HG02678 (cell line): ENCODE data around the gene SETD3.

Experiments used
- ATAC-seq: cut with Tn5 transposase; IDR thresholded peaks from one replicate; pipeline ENCODE4 v1.9.1; 2021; ENCODE audit warnings: mild to moderate bottlenecking, moderate library complexity; ENCODE audit not compliant: unreplicated experiment

The SETD3 gene

GRCh38 chr14:99425272-99425681 is 55.4 kb downstream of the SETD3 start:
- no peak for ATAC-seq

- ATAC-seq, result no peak
These were observed 56.3 kb downstream of the SETD3 start for GRCh38 chr14:99424306-99424877.

- ATAC-seq, result no peak
These were observed 57.2 kb downstream of the SETD3 start for GRCh38 chr14:99423434-99423833.

GRCh38 chr14:99422228-99423010 is 58.2 kb downstream of the SETD3 start:
- ATAC-seq, result no peak

GRCh38 chr14:99420711-99421110 is 59.9 kb downstream of the SETD3 start:
- no peak for ATAC-seq

- ATAC-seq, result no peak
These were observed 60.8 kb downstream of the SETD3 start for GRCh38 chr14:99419905-99420304.

- ATAC-seq, result no peak
These were observed 62.4 kb downstream of the SETD3 start for GRCh38 chr14:99418242-99418641.

- ATAC-seq, result no peak
These were observed 63.8 kb downstream of the SETD3 start for GRCh38 chr14:99416909-99417308.

- ATAC-seq, result peak; percentile 85
These were observed 65.0 kb downstream of the SETD3 start for GRCh38 chr14:99415496-99416281.

GRCh38 chr14:99413911-99414310 is 66.7 kb downstream of the SETD3 start:
- no peak for ATAC-seq

GRCh38 chr14:99413172-99413571 is 67.5 kb downstream of the SETD3 start:
- no peak for ATAC-seq

GRCh38 chr14:99412117-99413061 is 68.3 kb downstream of the SETD3 start:
- ATAC-seq, result no peak

GRCh38 chr14:99410019-99410418 is 70.6 kb downstream of the SETD3 start:
- ATAC-seq, result no peak

GRCh38 chr14:99408971-99409289 is 71.7 kb downstream of the SETD3 start:
- no peak for ATAC-seq

- no peak for ATAC-seq
These were observed 72.2 kb downstream of the SETD3 start for GRCh38 chr14:99408286-99408970.

GRCh38 chr14:99407416-99407815 is 73.2 kb downstream of the SETD3 start:
- no peak for ATAC-seq

GRCh38 chr14:99402950-99403349 is 77.7 kb downstream of the SETD3 start:
- ATAC-seq, result no peak

- no peak for ATAC-seq
These were observed 78.4 kb downstream of the SETD3 start for GRCh38 chr14:99402285-99402648.

GRCh38 chr14:99401621-99402284 is 78.9 kb downstream of the SETD3 start:
- no peak for ATAC-seq

GRCh38 chr14:99401211-99401610 is 79.4 kb downstream of the SETD3 start:
- no peak for ATAC-seq
